ENCODE data around the gene PARD3. TPM values are rescaled to one million over a fixed set of nuclear protein-coding genes. Genes with fewer than 3 reads are reported as not detected.

PARD3 gene
- total RNA-seq, 4 donors from 2014 or later, result 115 to 226 (median 141) TPM

DNA sequence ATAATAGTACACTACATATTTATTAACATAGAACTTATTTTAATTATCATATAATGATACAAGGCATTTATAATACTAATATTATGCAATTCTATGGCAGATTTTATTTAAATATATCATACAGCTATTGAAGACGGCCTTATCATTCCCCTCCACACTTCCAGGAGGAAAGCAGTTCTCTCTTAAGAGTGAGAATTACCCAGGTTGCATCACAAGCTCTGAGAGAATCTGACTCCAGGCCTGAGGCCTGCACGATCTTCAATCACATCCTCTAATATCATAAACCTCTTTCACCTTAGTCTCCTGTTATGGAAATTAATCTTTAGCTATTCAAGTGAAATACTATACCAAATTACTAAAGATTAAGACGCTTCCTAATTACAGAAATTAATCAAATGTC is 564.4 kb downstream of the PARD3 start:
- H3K4me3 ChIP-seq, result no peak overlapping the region
- no peaks in the 10 kb centered on the region for H3K36me3 ChIP-seq
- no peak overlapping the region for H3K27ac ChIP-seq
- TF ChIP-seq, protein P1, sequence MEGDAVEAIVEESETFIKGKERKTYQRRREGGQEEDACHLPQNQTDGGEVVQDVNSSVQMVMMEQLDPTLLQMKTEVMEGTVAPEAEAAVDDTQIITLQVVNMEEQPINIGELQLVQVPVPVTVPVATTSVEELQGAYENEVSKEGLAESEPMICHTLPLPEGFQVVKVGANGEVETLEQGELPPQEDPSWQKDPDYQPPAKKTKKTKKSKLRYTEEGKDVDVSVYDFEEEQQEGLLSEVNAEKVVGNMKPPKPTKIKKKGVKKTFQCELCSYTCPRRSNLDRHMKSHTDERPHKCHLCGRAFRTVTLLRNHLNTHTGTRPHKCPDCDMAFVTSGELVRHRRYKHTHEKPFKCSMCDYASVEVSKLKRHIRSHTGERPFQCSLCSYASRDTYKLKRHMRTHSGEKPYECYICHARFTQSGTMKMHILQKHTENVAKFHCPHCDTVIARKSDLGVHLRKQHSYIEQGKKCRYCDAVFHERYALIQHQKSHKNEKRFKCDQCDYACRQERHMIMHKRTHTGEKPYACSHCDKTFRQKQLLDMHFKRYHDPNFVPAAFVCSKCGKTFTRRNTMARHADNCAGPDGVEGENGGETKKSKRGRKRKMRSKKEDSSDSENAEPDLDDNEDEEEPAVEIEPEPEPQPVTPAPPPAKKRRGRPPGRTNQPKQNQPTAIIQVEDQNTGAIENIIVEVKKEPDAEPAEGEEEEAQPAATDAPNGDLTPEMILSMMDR (IDR thresholded peaks at IDR 0.05), result no peak
- TF ChIP-seq POLR2A (IDR thresholded peaks at IDR 0.05) (no peak), EP300 (IDR thresholded peaks at IDR 0.05) (no peak), POLR2AphosphoS5 (IDR thresholded peaks at IDR 0.05) (no peak)
- 85% methylated on average over 3 of the region's 3 CpGs for WGBS
- no peaks in the 10 kb centered on the region for H3K9me3 ChIP-seq
- peaks cover 10% of the 10 kb centered on the region for H3K4me1 ChIP-seq
- no peak for DNase-seq (ENCODE audit: low spot score in 2 of 2)
- H3K27me3 ChIP-seq, result no peaks in the 10 kb centered on the region

DNA sequence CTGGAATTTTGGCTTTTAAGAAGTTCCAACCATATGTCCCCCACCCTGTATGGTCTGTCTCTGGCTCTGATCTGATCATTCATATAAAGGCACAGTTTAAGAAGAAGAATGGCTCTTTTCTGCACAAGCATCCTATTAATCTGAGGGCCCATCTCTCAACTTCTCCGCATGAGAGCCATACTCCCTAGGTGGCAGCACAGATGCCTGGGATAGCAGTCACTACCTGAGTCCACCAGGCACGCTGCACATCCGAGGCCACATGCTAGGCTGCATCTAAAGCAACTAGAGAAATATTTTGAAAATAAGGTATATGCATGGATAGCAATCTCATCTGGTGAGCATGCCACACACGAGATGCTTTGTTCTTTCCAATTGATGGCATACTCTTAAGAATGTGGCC is 565.5 kb downstream of the PARD3 start:
- DNase-seq (ENCODE audit: low spot score in 2 of 2), result no peak
- no peaks in the 10 kb centered on the region for H3K4me1 ChIP-seq
- H3K27ac ChIP-seq, result no peak overlapping the region
- no peak overlapping the region for H3K4me3 ChIP-seq
- TF ChIP-seq POLR2A (IDR thresholded peaks at IDR 0.05) (no peak), POLR2AphosphoS5 (IDR thresholded peaks at IDR 0.05) (no peak), EP300 (IDR thresholded peaks at IDR 0.05) (no peak)
- TF ChIP-seq, protein P1 (IDR thresholded peaks at IDR 0.05), result no peak
- WGBS, result 78% methylated on average over 4 of the region's 4 CpGs
- H3K36me3 ChIP-seq, result no peaks in the 10 kb centered on the region
- no peaks in the 10 kb centered on the region for H3K27me3 ChIP-seq
- H3K9me3 ChIP-seq, result no peaks in the 10 kb centered on the region

DNA sequence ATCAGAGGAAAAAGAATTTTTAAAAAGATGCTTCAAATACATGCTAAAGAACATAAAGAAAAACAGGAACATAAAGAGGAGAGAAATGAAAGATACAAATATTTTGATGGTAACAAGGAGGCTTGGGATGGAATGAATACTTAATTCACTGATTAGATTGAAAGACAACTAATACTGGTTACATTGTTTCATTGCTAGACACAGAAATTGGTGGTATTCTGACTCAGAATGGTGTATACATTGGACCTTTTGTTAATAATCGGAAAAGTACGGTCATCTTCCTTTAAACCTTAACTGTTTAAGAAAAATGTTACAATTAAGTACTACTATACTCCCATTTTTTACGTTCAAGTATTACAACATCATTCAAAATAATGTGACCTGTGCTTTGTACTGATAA is 567.5 kb downstream of the PARD3 start:
- H3K27me3 ChIP-seq, result no peaks in the 10 kb centered on the region
- no peaks in the 10 kb centered on the region for H3K36me3 ChIP-seq
- TF ChIP-seq, protein P1 (IDR thresholded peaks at IDR 0.05), result no peak
- TF ChIP-seq POLR2A (IDR thresholded peaks at IDR 0.05) (no peak), EP300 (IDR thresholded peaks at IDR 0.05) (no peak), POLR2AphosphoS5 (IDR thresholded peaks at IDR 0.05) (no peak)
- H3K4me3 ChIP-seq, result no peak overlapping the region
- H3K9me3 ChIP-seq, result no peaks in the 10 kb centered on the region
- 96% methylated on average over 3 of the region's 3 CpGs for WGBS
- no peak overlapping the region for H3K27ac ChIP-seq
- H3K4me1 ChIP-seq, result no peaks in the 10 kb centered on the region
- no peak for DNase-seq (ENCODE audit: low spot score in 2 of 2)

- 92% methylated on average over 9 of the region's 9 CpGs for WGBS
Observed at GRCh38 chr10:34244756-34245484, 570.2 kb downstream of the PARD3 start.

More at GRCh38 chr10:34244756-34245484, 570.2 kb downstream of the PARD3 start:
- Histone ChIP-seq H3K9me3 (no peaks in the 10 kb centered on the region), H3K4me1 (no peaks in the 10 kb centered on the region), H3K4me3 (no peak overlapping the region), H3K27ac (no peak overlapping the region), H3K36me3 (no peaks in the 10 kb centered on the region), H3K27me3 (no peaks in the 10 kb centered on the region)
- TF ChIP-seq EP300 (IDR thresholded peaks at IDR 0.05), result no peak
- TF ChIP-seq POLR2A (IDR thresholded peaks at IDR 0.05), result no peak
- TF ChIP-seq, protein P1 (IDR thresholded peaks at IDR 0.05), result no peak
- no peak for TF ChIP-seq POLR2AphosphoS5 (IDR thresholded peaks at IDR 0.05)
- no peak for DNase-seq (ENCODE audit: low spot score in 2 of 2)
